Amniotic stem cell (primary cell): ENCODE data around the gene RNASE3.
"Not testable (repeated sequence)": the region's sequence is repeated elsewhere in the genome, so short reads cannot be mapped to it uniquely, and the experiment has no call there.

Experiments used
- DNase-seq: peaks from one replicate; lab custom pipeline; 2025; lab: John Stamatoyannopoulos, UW

RNASE3 gene

GRCh38 chr14:20919038-20919756 is 28.0 kb downstream of the RNASE3 start:
- DNase-seq: not testable (repeated sequence)

GRCh38 chr14:20923766-20924297 is 32.6 kb downstream of the RNASE3 start:
- DNase-seq: not testable (repeated sequence)

GRCh38 chr14:20934148-20934762 is 43.1 kb downstream of the RNASE3 start:
- DNase-seq: no peak

- DNase-seq: no peak
Measured at GRCh38 chr14:20935303-20935984, 44.3 kb downstream of the RNASE3 start.
